ENCODE measurements around the gene TTC21A.

TTC21A gene

GRCh38 chr3:39138804-39139415, 31.4 kb downstream of the TTC21A start:
- no peak for DNase-seq (ENCODE audit: low read depth)

GRCh38 chr3:39139442-39139841, 32.0 kb downstream of the TTC21A start:
- no peak for DNase-seq (ENCODE audit: low read depth)

- no peak for DNase-seq (ENCODE audit: low read depth)
Measured at GRCh38 chr3:39140341-39140971, 33.0 kb downstream of the TTC21A start.

GRCh38 chr3:39141171-39141995, 33.9 kb downstream of the TTC21A start:
- DNase-seq (ENCODE audit: low read depth), result no peak

GRCh38 chr3:39142067-39142466, 34.6 kb downstream of the TTC21A start:
- no peak for DNase-seq (ENCODE audit: low read depth)

GRCh38 chr3:39143051-39143885, 35.8 kb downstream of the TTC21A start:
- no peak for DNase-seq (ENCODE audit: low read depth)

GRCh38 chr3:39144095-39144747, 36.7 kb downstream of the TTC21A start:
- DNase-seq (ENCODE audit: low read depth), result no peak

- DNase-seq (ENCODE audit: low read depth), result no peak
Measured at GRCh38 chr3:39144748-39145380, 37.4 kb downstream of the TTC21A start.

- no peak for DNase-seq (ENCODE audit: low read depth)
Measured at GRCh38 chr3:39146083-39146501, 38.6 kb downstream of the TTC21A start.

- DNase-seq (ENCODE audit: low read depth), result peak; percentile 49
Measured at GRCh38 chr3:39146611-39147591, 39.4 kb downstream of the TTC21A start.

- DNase-seq (ENCODE audit: low read depth), result no peak
Measured at GRCh38 chr3:39147711-39148434, 40.4 kb downstream of the TTC21A start.

GRCh38 chr3:39148435-39149058, 41.1 kb downstream of the TTC21A start:
- DNase-seq (ENCODE audit: low read depth), result no peak

GRCh38 chr3:39149059-39149455, 41.6 kb downstream of the TTC21A start:
- no peak for DNase-seq (ENCODE audit: low read depth)

- no peak for DNase-seq (ENCODE audit: low read depth)
Measured at GRCh38 chr3:39149498-39150147, 42.1 kb downstream of the TTC21A start.

- no peak for DNase-seq (ENCODE audit: low read depth)
Measured at GRCh38 chr3:39150148-39150802, 42.8 kb downstream of the TTC21A start.

- DNase-seq (ENCODE audit: low read depth), result no peak
Measured at GRCh38 chr3:39150803-39151631, 43.5 kb downstream of the TTC21A start.

GRCh38 chr3:39153977-39154279, 46.4 kb downstream of the TTC21A start:
- DNase-seq (ENCODE audit: low read depth), result no peak

Data from stimulated activated CD8-positive, alpha-beta memory T cell treated with anti-CD3 and anti-CD28 coated beads, Interleukin-12 subunit alpha, Interleukin-12 subunit beta, amount 100 ng/mL, for 1 hour (primary cell).